Embryonic facial prominence (tissue), 1 donor: Measurements from ENCODE around the gene GALNT3.
A peak's percentile ranks its signal among the peaks of the same experiment; 100 is the strongest.

Experiments
- DNase-seq: peaks from one replicate; pipeline ENCODE4 v3.0.0-alpha.2; 2016; ENCODE audit errors: extremely low spot score

GALNT3 gene

GRCh38 chr2:165793779-165794535, at the start of gene GALNT3:
Gene GALNT3, minus strand, starts transcription at chr2:165794247. Its CDS starts 23,547 bp downstream, at chr2:165770700.
- DNase-seq: no peak

GRCh38 chr2:165843351-165843750, 49.3 kb upstream of the GALNT3 start:
- DNase-seq: peak; percentile 40

DNA sequence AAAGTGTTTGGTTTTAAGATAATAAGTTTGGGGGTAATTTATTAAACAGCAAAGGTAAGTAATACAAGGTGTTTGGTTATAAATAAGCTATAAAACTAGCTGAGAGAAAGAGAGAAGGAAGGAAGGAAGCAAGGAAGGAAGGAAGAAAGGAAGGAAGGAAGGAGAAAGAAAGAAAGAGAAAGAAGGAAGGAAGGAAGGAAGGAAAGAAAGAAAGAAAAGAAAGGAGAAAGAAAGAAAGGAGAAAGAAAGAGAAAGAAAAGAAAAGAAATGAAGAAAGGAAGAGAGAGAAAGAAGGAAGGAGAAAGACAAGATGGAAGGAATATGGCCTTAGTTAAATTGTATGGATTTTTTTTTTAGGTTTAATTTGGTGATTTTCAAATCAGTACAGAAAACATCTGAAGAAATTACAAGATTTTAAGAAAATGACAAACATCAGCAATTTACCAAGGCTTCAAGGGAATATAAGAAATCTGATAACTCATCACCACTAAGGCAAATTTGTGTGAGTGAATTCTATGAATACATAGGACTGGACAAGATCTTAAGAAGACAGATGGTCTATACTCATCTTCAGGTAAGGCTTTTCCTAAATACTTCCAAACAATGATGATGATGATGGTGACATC, 46.4 kb upstream of the GALNT3 start:
- DNase-seq: no peak

- no peak for DNase-seq
Observed at GRCh38 chr2:165839610-165840009, 45.6 kb upstream of the GALNT3 start.

DNA sequence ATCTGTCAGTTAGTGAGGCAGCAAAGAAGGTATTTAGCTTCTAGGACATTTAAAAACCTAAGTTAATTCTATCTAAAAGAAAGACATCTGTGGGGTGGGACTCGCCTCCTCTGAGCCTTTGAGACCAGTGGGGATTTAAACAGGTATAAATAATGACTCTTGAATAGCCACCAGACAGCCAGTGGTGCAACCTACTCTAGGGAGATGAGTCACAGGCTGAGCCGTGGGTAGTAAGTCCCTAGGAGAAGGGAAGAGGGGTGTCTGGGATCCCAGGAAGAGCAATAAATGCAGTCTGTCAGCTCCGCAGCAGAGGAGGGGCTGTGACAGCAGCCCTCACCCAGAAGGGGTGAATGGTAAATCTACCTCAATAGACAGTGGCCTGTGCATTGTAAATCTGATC, 43.1 kb upstream of the GALNT3 start:
- no peak for DNase-seq

GRCh38 chr2:165835363-165835762, 41.3 kb upstream of the GALNT3 start:
- no peak for DNase-seq

DNA sequence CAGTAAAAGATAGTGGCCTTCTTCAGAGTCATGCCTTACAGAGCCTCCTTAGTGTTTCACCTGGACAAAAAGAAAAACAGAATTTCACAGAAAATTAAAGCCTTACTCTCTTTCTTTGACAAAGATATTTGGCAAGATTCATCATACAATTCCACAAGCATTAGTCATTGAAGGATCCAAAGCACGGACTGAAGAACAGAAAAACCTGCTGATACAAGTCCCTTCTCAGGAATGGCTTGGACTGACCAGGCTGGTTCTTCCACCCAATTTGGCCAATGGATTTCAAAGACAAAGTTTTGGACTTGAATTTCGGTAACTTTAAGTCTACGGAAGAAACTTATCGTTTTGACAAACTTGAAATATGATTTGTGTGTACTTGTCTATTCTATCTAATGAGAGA, 39.1 kb upstream of the GALNT3 start:
- DNase-seq: no peak

- no peak for DNase-seq
Observed at GRCh38 chr2:165827921-165828276, 33.9 kb upstream of the GALNT3 start.

- no peak for DNase-seq
Observed at GRCh38 chr2:165827016-165827920, 33.2 kb upstream of the GALNT3 start.

DNA sequence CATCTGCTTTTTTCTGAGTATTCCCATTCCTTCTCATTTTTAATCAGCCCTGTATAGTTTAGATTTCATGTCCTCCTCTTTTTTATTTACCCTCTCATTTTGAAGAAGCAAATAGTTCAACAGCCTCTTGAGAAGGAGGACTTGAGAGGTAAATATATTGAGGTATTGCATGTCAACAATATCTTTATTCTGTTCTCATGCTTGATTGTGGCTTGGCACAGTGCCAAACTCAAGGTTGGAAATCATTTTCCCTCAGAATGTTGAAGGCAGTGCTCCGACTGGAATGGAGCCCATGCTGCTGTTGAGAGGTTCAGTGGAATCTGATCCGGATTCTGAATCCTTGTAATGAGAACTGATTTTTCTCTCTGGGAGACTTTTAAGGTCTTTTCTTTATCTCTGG, 31.0 kb upstream of the GALNT3 start:
- no peak for DNase-seq

DNA sequence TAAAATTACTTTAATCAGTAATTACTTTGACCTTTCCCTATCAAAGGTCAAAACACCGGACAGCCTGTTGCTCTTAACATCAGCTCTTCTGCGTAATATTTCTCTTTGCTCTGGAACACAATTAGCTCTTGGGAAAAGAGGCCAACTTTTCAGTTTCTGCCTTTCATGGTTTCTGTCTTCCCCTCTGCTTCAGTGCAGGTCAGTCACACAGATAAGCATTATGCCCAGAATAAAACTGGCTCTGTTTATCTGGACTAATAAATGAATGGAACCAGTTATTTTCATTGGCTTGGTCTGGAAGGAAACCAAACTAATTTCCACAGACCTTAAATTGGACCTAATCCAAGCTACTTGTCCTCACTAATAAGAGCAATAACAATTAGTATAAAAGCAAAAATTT, 26.2 kb upstream of the GALNT3 start:
- no peak for DNase-seq

GRCh38 chr2:165818920-165819319, 24.9 kb upstream of the GALNT3 start:
- DNase-seq: no peak

DNA sequence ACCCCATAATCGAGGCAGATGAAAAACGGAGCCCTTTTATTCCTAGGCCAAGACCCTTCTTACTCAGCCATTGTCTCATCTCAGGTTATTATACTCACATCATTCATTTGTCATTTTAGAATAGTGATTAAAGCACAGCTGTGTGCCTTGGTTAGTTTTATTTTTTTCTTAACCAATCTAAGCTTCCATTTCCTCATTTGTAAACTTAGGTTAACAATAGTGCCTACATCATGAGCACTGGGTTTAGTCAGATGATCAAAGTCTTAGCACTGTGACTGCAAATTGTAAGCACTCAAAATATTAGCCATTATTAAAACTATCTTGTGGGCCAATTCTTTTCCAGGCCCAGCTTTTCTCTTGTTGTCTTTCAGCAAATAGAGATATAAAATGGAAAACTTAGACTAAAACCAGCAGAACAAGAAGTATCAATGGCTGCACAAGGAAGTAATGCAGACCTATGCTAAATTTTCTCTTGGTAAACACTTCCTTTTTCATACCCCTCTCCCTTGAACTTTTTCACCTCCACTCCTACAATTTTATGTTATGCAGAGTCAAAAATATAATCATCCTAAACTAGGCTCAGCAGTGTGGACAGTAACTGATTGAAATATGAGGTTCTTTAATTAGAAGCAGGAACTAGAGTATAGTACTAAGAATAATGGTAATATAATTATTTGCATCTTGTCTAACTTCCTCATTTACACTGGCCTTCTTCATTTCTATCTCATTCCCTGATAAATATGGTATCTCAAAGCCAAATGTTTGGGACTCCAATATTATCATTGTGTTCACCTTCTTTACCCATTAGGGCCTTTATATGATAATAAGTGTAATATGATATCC, 21.5 kb upstream of the GALNT3 start:
- DNase-seq: no peak

DNA sequence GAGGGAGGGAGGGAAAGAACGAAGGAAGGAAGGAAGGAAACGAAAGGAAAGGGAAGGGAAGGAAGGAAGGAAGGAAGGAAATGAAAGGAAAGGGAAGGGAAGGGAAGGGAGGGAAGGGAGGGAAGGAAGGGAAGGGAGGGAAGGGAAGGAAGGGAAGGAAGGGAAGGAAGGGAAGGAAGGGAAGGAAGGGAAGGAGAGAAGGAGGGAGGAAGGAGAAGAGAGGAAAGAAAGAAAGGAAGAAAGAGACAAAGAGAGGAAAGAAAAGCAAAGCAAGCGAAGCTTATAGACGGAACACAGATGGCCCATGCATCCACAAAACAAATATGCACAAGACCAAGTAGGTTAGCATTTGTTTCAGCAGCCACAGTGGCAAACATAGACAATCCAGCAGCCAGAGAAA, 20.4 kb upstream of the GALNT3 start:
- no peak for DNase-seq

- DNase-seq: no peak
Observed at GRCh38 chr2:165811592-165812370, 17.7 kb upstream of the GALNT3 start.

DNA sequence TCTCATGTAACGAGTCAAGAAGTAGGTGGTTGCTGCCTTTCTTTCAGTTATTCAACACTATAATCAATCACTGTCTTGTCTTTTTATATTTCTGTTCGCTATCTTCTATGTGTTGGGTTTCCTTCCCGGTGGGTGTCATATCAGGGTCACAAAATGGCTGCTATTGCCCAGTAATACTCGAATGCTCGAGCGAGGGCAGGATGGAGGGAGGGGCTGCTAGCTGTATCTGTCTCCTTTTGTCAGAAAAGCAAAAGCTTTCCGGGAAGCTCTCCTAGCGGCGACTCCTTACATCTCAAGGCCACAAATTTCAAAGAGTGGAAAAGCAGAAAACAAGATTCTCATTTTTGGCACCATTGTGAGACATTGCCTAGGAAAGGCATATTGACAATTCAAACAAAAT, 16.4 kb upstream of the GALNT3 start:
- DNase-seq: no peak

DNA sequence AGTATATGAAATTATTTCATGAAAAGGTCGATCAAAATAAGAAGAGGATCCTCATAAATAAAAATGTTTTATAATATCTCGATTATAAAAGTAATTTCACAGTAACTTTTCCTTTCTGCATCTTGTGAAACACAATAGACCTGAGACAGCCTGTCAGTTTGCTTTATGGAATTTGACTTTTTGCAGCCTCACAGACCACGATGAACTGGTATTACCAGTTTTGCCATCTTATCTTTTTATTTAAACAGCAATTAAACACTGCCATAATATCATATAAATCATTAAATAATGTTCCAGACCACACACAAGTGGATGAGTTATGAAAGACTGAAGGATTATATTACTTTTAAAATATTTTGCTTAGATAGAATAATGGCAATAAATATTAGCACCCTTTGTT, 10.7 kb upstream of the GALNT3 start:
- DNase-seq: no peak

DNA sequence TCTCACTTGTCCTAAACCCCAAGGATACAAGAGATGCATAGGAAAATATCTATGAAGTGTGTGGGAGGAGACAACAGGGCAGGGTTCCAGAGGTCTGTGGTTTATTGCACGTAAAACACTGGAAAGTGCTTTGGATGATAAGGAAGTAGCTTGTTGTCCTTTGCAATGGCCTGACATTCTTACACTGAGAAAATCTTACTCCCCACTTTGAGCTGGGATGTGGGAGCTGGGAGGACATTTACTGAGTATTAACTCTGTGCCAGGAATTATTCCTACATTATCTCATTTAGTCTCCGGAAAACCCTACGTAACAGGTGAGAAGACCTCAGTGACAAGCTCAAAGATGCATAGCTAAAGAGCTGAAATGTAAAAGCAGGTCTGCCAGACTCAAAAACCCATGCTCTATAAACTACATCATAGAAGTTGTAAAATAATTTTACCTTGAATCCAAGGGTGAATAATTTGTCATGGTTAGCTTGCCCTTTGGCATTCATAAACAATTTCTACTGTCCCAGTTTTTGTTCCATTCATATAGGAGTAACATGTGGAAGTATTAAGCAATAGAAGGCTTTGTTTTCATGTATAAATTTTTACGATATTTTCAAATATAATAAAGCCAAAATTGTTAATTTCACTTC, 9.2 kb upstream of the GALNT3 start:
- no peak for DNase-seq

GRCh38 chr2:165801176-165801575, 7.1 kb upstream of the GALNT3 start:
- no peak for DNase-seq

- DNase-seq: no peak
Observed at GRCh38 chr2:165796819-165797530, 2.9 kb upstream of the GALNT3 start.
